Measurements from ENCODE around the gene KCNT1. TPM values are rescaled to one million over a fixed set of nuclear protein-coding genes. Genes with fewer than 3 reads are reported as not detected.

KCNT1 gene
- total RNA-seq, 1 donor from 2014 or later, result not detected

DNA sequence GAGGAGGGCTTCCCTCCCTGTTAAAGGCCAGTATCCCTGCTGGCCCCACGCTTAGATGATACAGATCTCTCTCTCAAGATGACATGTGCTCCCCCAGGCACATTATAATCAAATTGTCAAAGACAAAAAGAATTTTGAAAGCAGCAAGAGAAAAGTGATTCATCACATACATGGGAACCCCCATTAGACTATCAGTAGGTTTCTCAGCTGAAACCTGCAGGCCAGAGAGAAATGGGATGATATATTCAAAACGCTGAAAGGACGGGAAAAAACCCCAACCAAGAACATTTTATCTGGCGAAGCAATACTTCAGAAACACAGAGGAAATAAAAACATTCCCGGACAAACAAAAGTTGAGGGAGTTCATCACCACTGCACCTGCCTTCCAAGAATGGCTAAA, 126.7 kb downstream of the KCNT1 start:
- H3K27me3 ChIP-seq (ENCODE audit: control insufficient read depth, insufficient read depth, low read length), result no peaks in the 10 kb centered on the region
- H3K4me3 ChIP-seq (ENCODE audit: low read depth, low read length), result no peak overlapping the region
- TF ChIP-seq, protein P1, sequence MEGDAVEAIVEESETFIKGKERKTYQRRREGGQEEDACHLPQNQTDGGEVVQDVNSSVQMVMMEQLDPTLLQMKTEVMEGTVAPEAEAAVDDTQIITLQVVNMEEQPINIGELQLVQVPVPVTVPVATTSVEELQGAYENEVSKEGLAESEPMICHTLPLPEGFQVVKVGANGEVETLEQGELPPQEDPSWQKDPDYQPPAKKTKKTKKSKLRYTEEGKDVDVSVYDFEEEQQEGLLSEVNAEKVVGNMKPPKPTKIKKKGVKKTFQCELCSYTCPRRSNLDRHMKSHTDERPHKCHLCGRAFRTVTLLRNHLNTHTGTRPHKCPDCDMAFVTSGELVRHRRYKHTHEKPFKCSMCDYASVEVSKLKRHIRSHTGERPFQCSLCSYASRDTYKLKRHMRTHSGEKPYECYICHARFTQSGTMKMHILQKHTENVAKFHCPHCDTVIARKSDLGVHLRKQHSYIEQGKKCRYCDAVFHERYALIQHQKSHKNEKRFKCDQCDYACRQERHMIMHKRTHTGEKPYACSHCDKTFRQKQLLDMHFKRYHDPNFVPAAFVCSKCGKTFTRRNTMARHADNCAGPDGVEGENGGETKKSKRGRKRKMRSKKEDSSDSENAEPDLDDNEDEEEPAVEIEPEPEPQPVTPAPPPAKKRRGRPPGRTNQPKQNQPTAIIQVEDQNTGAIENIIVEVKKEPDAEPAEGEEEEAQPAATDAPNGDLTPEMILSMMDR (IDR thresholded peaks at IDR 0.05; ENCODE audit: insufficient read depth, low read length, poor library complexity, severe bottlenecking), result no peak
- no peaks in the 10 kb centered on the region for H3K36me3 ChIP-seq (ENCODE audit: control insufficient read depth, insufficient read depth, low read length)
- DNase-seq (ENCODE audit: low read depth), result no peak

DNA sequence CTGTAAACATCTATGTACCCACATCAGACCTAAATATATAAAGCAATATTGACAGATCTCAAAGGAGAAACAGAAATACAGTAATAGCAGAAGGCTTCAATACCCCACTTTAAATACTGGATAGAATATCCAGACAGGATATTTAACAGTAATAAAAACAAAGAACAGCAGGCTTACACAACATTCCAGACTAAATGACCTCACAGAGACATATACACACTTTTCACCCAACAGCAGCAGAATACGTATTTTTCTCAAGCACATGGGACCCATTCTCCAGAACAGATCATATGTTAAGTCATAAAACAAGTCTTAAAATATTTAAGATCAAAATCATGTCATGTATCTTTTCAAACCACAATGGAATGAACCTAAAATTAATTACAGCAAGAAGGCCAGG, 128.5 kb downstream of the KCNT1 start:
- Histone ChIP-seq H3K27me3 (ENCODE audit: control insufficient read depth, insufficient read depth, low read length) (no peaks in the 10 kb centered on the region), H3K36me3 (ENCODE audit: control insufficient read depth, insufficient read depth, low read length) (no peaks in the 10 kb centered on the region), H3K4me3 (ENCODE audit: low read depth, low read length) (no peak overlapping the region)
- TF ChIP-seq, protein P1 (IDR thresholded peaks at IDR 0.05; ENCODE audit: insufficient read depth, low read length, poor library complexity, severe bottlenecking), result no peak
- DNase-seq (ENCODE audit: low read depth), result no peak

DNA sequence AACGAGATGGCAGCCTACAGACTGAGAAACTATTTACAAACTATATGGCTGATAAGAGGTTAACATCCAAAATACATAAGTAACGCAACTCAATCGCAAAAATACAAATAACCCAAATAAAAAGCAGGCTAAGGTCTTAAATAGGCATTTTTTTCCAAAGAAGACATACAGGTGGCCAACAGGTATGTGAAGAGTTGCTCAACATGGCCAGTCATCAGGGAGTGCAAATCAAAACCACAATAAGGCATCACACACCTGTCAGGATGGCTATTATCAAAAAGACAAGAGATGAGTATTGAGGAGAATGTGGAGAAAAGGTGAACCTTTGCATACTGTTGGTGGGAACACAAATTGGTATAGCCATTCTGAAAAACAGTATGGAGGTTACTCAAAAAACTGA, 131.9 kb downstream of the KCNT1 start:
- TF ChIP-seq, protein P1 (IDR thresholded peaks at IDR 0.05; ENCODE audit: insufficient read depth, low read length, poor library complexity, severe bottlenecking), result no peak
- H3K4me3 ChIP-seq (ENCODE audit: low read depth, low read length), result no peak overlapping the region
- H3K36me3 ChIP-seq (ENCODE audit: control insufficient read depth, insufficient read depth, low read length), result no peaks in the 10 kb centered on the region
- no peaks in the 10 kb centered on the region for H3K27me3 ChIP-seq (ENCODE audit: control insufficient read depth, insufficient read depth, low read length)
- no peak for DNase-seq (ENCODE audit: low read depth)

DNA sequence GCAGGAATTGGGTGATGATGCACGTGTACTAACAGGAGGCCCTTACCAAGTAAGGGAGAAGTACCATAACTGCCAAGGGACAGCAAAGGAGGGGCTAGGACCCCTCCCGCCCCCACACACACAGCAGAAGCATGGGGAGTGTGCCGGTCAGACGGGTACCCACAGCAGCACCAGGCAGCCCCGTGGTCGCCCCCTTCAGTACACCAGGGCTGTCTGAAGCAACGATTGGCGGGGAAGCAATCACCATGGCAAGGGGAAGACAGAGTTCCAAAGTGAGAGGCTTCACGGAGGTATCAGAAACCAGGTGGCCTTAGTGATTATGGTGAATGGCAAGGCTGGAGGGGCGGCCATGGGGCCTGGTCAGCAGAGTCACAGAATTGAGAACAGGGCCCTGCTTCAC, 133.1 kb downstream of the KCNT1 start:
- TF ChIP-seq, protein P1 (IDR thresholded peaks at IDR 0.05; ENCODE audit: insufficient read depth, low read length, poor library complexity, severe bottlenecking), result no peak
- Histone ChIP-seq H3K27me3 (ENCODE audit: control insufficient read depth, insufficient read depth, low read length) (no peaks in the 10 kb centered on the region), H3K4me3 (ENCODE audit: low read depth, low read length) (no peak overlapping the region), H3K36me3 (ENCODE audit: control insufficient read depth, insufficient read depth, low read length) (no peaks in the 10 kb centered on the region)
- DNase-seq (ENCODE audit: low read depth), result no peak

DNA sequence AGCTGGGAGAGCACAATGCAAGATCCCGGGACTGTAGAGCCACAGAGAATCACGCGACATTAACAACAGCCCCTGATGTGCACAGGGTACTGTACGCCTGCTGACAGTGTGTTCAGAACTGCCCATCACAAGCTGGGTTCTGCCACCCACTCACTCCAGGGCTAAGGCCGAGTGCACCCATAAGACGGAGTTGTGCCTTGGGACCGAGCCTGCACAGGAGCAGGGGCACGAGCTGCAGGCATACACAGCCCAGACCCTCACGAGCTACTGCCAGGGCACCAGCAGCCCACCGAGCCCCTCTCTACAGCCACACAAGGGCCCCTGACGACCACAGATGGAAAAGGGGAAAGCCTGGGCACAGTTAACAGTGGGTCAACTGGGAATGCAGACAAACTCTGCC, 137.5 kb downstream of the KCNT1 start:
- Histone ChIP-seq H3K36me3 (ENCODE audit: control insufficient read depth, insufficient read depth, low read length) (no peaks in the 10 kb centered on the region), H3K27me3 (ENCODE audit: control insufficient read depth, insufficient read depth, low read length) (no peaks in the 10 kb centered on the region), H3K4me3 (ENCODE audit: low read depth, low read length) (no peak overlapping the region)
- no peak for DNase-seq (ENCODE audit: low read depth)
- TF ChIP-seq, protein P1 (IDR thresholded peaks at IDR 0.05; ENCODE audit: insufficient read depth, low read length, poor library complexity, severe bottlenecking), result no peak

DNA sequence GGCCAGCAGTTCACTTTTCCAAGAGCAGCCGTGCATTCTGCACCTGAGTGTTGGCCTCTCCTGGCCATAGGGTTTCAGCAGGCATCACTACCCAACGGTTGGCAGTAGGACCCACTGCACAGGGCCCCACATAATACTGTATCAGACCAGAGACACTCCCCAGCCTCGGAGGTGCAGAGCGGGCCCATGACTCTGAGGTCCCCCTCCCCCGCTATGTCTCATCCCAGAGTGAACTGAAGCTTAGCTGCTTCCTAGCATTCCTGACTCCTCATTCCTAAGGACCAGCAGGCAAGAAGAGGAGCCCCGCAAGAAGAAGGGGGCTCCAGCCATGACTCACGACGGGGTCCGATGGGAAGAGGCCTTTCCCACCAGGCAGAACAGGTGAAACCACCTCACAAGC, 138.1 kb downstream of the KCNT1 start:
- no peaks in the 10 kb centered on the region for H3K36me3 ChIP-seq (ENCODE audit: control insufficient read depth, insufficient read depth, low read length)
- no peaks in the 10 kb centered on the region for H3K27me3 ChIP-seq (ENCODE audit: control insufficient read depth, insufficient read depth, low read length)
- no peak overlapping the region for H3K4me3 ChIP-seq (ENCODE audit: low read depth, low read length)
- DNase-seq (ENCODE audit: low read depth), result no peak
- TF ChIP-seq, protein P1 (IDR thresholded peaks at IDR 0.05; ENCODE audit: insufficient read depth, low read length, poor library complexity, severe bottlenecking), result no peak
